PFSK-1 (cell line): ENCODE results near the gene MYL3. TPM values are rescaled to one million over a fixed set of nuclear protein-coding genes. Genes with fewer than 3 reads are reported as not detected.

Source experiments
- FOXP2 ChIP-seq: optimal IDR thresholded peaks from 2 replicates; pipeline ENCODE3; 2011; ENCODE audit warnings: borderline replicate concordance, control low read depth, inconsistent platforms; ENCODE audit not compliant: insufficient read depth; ENCODE audit errors: extremely low read length, extremely low read depth
- POLR2AphosphoS5 ChIP-seq: IDR thresholded peaks from 2 replicates; pipeline ENCODE4 v1.6.1; 2012; ENCODE audit warnings: low read depth, mild to moderate bottlenecking, control low read depth, low read length, moderate library complexity
- SIN3A ChIP-seq: IDR thresholded peaks from 2 replicates; pipeline ENCODE4 v1.6.1; 2012; ENCODE audit warnings: mild to moderate bottlenecking, low read length, moderate library complexity, borderline replicate concordance; ENCODE audit not compliant: insufficient read depth
- TAF1 ChIP-seq: IDR thresholded peaks from 2 replicates; pipeline ENCODE4 v1.6.1; 2012; ENCODE audit warnings: low read length, control low read depth, borderline replicate concordance; ENCODE audit not compliant: insufficient read depth
- polyA plus RNA-seq: library from polyadenylated mRNA; unstranded; fragments of >200 nt; gene quantifications from one replicate; pipeline ENCODE4 v1.2.1, GENCODE V29; 2012; ENCODE audit warnings: low read depth, missing spikeins; ENCODE audit not compliant: insufficient read length
- TF ChIP-seq, protein P1 (sequence below), 2 experiments: IDR thresholded peaks; 2 replicates each; pipeline versions ENCODE4 v1.6.1 to v1.8.0; 2011 to 2012; ENCODE audit warnings: low read depth in 2 of 2, low read length in 2 of 2, control low read depth in 1 of 2, inconsistent platforms in 1 of 2, mild to moderate bottlenecking in 1 of 2, moderate library complexity in 1 of 2; ENCODE audit not compliant: insufficient read depth in 1 of 2

Gene MYL3
- not detected for polyA plus RNA-seq

GRCh38 chr3:46863261-46863782 is at the start of gene MYL3:
Gene MYL3, minus strand, starts transcription at chr3:46863444. Its CDS starts 54 bp downstream, at chr3:46863390.
- TF ChIP-seq POLR2AphosphoS5 (no peak), SIN3A (no peak)
- TF ChIP-seq, protein P1, sequence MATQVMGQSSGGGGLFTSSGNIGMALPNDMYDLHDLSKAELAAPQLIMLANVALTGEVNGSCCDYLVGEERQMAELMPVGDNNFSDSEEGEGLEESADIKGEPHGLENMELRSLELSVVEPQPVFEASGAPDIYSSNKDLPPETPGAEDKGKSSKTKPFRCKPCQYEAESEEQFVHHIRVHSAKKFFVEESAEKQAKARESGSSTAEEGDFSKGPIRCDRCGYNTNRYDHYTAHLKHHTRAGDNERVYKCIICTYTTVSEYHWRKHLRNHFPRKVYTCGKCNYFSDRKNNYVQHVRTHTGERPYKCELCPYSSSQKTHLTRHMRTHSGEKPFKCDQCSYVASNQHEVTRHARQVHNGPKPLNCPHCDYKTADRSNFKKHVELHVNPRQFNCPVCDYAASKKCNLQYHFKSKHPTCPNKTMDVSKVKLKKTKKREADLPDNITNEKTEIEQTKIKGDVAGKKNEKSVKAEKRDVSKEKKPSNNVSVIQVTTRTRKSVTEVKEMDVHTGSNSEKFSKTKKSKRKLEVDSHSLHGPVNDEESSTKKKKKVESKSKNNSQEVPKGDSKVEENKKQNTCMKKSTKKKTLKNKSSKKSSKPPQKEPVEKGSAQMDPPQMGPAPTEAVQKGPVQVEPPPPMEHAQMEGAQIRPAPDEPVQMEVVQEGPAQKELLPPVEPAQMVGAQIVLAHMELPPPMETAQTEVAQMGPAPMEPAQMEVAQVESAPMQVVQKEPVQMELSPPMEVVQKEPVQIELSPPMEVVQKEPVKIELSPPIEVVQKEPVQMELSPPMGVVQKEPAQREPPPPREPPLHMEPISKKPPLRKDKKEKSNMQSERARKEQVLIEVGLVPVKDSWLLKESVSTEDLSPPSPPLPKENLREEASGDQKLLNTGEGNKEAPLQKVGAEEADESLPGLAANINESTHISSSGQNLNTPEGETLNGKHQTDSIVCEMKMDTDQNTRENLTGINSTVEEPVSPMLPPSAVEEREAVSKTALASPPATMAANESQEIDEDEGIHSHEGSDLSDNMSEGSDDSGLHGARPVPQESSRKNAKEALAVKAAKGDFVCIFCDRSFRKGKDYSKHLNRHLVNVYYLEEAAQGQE (IDR thresholded peaks at IDR 0.05; ENCODE audit: insufficient read depth in 1 of 2, low read depth in 2 of 2, low read length in 2 of 2), result no peak

GRCh38 chr3:46912986-46913385 is 49.7 kb upstream of the MYL3 start:
- TF ChIP-seq FOXP2, result no peak
- TF ChIP-seq POLR2AphosphoS5, result no peak
- no peak for TF ChIP-seq SIN3A
- TF ChIP-seq, protein P1 (IDR thresholded peaks at IDR 0.05; ENCODE audit: insufficient read depth in 1 of 2, low read depth in 2 of 2, low read length in 2 of 2), result no peak
- TF ChIP-seq TAF1, result no peak

- TF ChIP-seq, protein P1 (IDR thresholded peaks at IDR 0.05; ENCODE audit: insufficient read depth in 1 of 2, low read depth in 2 of 2, low read length in 2 of 2), result no peak
- no peak for TF ChIP-seq SIN3A
- no peak for TF ChIP-seq POLR2AphosphoS5
- TF ChIP-seq TAF1, result no peak
- TF ChIP-seq FOXP2, result no peak
These were observed 47.0 kb upstream of the MYL3 start for GRCh38 chr3:46910166-46910760.

DNA sequence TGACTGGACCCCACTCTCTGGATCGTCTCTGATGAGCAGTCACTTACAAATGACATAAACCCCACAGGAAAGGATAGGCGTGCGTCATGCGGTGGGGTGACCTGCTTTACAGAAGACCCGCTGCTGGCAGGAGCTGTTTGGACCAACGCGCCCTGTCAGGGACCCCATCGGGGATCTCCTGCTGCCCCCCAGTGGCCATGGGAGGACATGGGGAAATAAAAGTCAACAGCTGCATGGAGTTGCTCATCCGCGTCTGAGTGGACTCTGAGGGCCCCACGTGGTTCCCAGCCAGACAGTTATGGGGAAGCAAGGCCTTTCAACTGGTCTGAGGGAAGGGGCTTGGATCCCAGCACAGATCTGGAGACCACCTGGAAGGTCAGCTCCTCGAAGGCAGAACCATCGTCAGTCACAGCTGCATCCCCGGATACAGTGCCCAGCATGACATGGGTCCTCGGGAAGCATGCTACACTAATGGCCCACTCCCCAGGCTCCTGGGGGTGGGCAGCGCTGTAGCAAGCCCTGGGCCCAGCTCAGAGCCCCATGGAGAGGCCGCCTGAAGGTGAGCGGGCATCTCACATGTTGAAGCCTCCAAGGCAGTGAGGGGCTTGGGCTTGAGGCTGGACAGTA is 46.4 kb upstream of the MYL3 start:
- TF ChIP-seq, protein P1 (IDR thresholded peaks at IDR 0.05; ENCODE audit: insufficient read depth in 1 of 2, low read depth in 2 of 2, low read length in 2 of 2), result no peak
- TF ChIP-seq TAF1, result no peak
- TF ChIP-seq POLR2AphosphoS5, result no peak
- TF ChIP-seq FOXP2, result no peak
- TF ChIP-seq SIN3A, result no peak

DNA sequence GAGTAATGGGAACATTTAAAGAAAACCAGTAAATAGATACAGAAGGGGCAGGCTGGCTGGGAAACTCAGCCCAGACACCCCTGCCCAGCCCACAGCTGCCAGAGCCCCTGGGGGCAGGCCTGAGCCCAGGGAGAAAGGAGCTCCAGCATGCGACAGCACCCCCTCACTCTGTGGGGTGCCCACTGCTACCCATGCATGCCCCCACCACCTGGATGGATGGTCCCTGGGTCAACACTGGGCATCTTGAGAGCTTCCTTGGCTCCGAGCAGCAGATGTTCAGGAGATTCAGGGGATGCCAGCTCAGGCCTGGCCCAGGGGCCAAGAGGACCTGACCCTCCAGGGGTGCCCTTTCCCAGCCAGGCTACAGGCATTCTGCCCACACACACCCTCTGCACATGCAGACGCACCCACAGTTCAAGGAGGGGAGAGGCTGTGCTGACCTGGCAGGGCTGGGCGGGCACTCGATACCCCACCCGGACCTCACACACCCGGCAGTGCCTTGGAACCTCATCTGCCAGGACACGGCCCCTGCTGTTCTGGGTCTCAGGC is 45.8 kb upstream of the MYL3 start:
- TF ChIP-seq POLR2AphosphoS5 (no peak), TAF1 (no peak), SIN3A (no peak), FOXP2 (no peak)
- TF ChIP-seq, protein P1 (IDR thresholded peaks at IDR 0.05; ENCODE audit: insufficient read depth in 1 of 2, low read depth in 2 of 2, low read length in 2 of 2), result no peak
